K562 (cell line): ENCODE measurements around the gene AIFM3. TPM values are rescaled to one million over a fixed set of nuclear protein-coding genes. Genes with fewer than 3 reads are reported as not detected.

Experiments
- ATAC-seq: fragments of 200-7000 bp; cut with Tn5 transposase; 3 replicates; pipeline ENCODE4 v1.9.1; 2020; ENCODE audit warnings: moderate library complexity
- BruUV-seq: library from RNA; stranded (reverse); fragments of 400-500 nt; replicated peaks from 2 replicates; lab custom pipeline; 2021; lab: Mats Ljungman, UMichigan
- CTCF ChIA-PET: fragments of 300-600 bp; formaldehyde crosslinking; extraction: SDS; loops from one replicate; lab custom pipeline; 2021; ENCODE audit warnings: low intra/inter-chr PET ratio; lab: Yijun Ruan, JAX
- POLR2A ChIA-PET: fragments of 300-600, 350-650 bp; sonication (Branson Sonifier 250); formaldehyde crosslinking; extraction: SDS; loops from one replicate; lab custom pipeline; 2021; ENCODE audit warnings: antibody characterized with exemption, inconsistent platforms; lab: Yijun Ruan, JAX
- DNase-seq, 4 experiments: peaks; one replicate each; pipeline versions ENCODE4 v3.0.0 to v3.0.0-alpha.2; 2011 to 2018; ENCODE audit warnings: low spot score in 3 of 4, mixed read lengths in 3 of 4; ENCODE audit errors: extremely low read depth in 1 of 4
- FAIRE-seq: peaks from 2 replicates; lab custom pipeline; 2011; peaks lifted over from hg19 to GRCh38; lab: Jason Lieb, UNC
- H2AFZ ChIP-seq: 2 replicates; pipeline ENCODE4 v1.6.0; 2011; ENCODE audit warnings: low read depth, low read length, control low read depth, inconsistent platforms
- H3K27ac ChIP-seq: fragments of 200-600 bp; 3 replicates; pipeline ENCODE4 v1.8.0; 2011; ENCODE audit warnings: low read depth, mild to moderate bottlenecking, control low read depth, inconsistent platforms, low read length, moderate library complexity, mixed read lengths; ENCODE audit errors: extremely low read depth
- H3K27me3 ChIP-seq, 2 experiments: fragments of 300-600 bp in 1 of 2; 2 replicates in 1 of 2; 3 replicates in 1 of 2; pipeline versions ENCODE4 v1.6.0 to v1.8.0; 2011; ENCODE audit warnings: inconsistent platforms in 2 of 2, low read length in 2 of 2, mild to moderate bottlenecking in 1 of 2, mixed read lengths in 1 of 2, moderate library complexity in 1 of 2; ENCODE audit not compliant: control insufficient read depth in 2 of 2, insufficient read depth in 2 of 2
- H3K36me3 ChIP-seq: fragments of 300-600 bp; 3 replicates; pipeline ENCODE4 v1.8.0; 2011; ENCODE audit warnings: mild to moderate bottlenecking, low read length, inconsistent platforms; ENCODE audit not compliant: control insufficient read depth, insufficient read depth
- H3K4me1 ChIP-seq, 2 experiments: fragments of 200-600 bp in 1 of 2; replicated peaks in 1 of 2; 2 replicates in 1 of 2; 3 replicates in 1 of 2; pipeline versions ENCODE4 v1.5.1 to v1.8.0; 2011; ENCODE audit warnings: inconsistent platforms in 2 of 2, low read length in 2 of 2, mild to moderate bottlenecking in 1 of 2, mixed read lengths in 1 of 2, moderate library complexity in 1 of 2; ENCODE audit not compliant: control insufficient read depth in 2 of 2, insufficient read depth in 2 of 2
- H3K4me2 ChIP-seq: 2 replicates; pipeline ENCODE4 v1.6.1; 2011; ENCODE audit warnings: low read length, control low read depth, inconsistent platforms, mixed read lengths; ENCODE audit not compliant: insufficient read depth
- H3K4me3 ChIP-seq: fragments of 200-600 bp; sonication (generic), shearing (Covaris generic); 2 replicates; pipeline ENCODE4 v1.5.1; 2016; ENCODE audit warnings: control low read depth, inconsistent platforms
- H3K79me2 ChIP-seq: fragments of 200-600 bp; 3 replicates; pipeline ENCODE4 v1.8.0; 2011; ENCODE audit warnings: low read length, inconsistent platforms; ENCODE audit not compliant: control insufficient read depth, insufficient read depth
- H3K9ac ChIP-seq, 2 experiments: 2 replicates each; pipeline versions ENCODE4 v1.6.0 to v1.6.1; 2011; ENCODE audit warnings: low read depth in 2 of 2, low read length in 2 of 2, control low read depth in 1 of 2, inconsistent platforms in 1 of 2, mild to moderate bottlenecking in 1 of 2, mixed read lengths in 1 of 2; ENCODE audit not compliant: insufficient read depth in 1 of 2
- H3K9me1 ChIP-seq: one replicate; pipeline ENCODE4 v1.6.0; 2011; ENCODE audit warnings: inconsistent platforms, mild to moderate bottlenecking, low read length, moderate library complexity; ENCODE audit not compliant: control insufficient read depth, insufficient read depth
- H3K9me3 ChIP-seq: replicated peaks from 2 replicates; pipeline ENCODE4 v1.5.1; 2011; ENCODE audit warnings: low read depth, low read length, inconsistent platforms; ENCODE audit not compliant: control insufficient read depth, insufficient read depth
- H4K20me1 ChIP-seq: replicated peaks from 2 replicates; pipeline ENCODE4 v1.6.1; 2011; ENCODE audit warnings: low read length, inconsistent platforms, mixed read lengths; ENCODE audit not compliant: control insufficient read depth, insufficient read depth
- ARID2 ChIP-seq: fragments of 450-650 bp; IDR thresholded peaks from 2 replicates; pipeline ENCODE4 v1.6.1; 2017; ENCODE audit warnings: antibody characterized with exemption, mild to moderate bottlenecking
- BRCA1 ChIP-seq, 2 experiments: fragments of 450-650 bp in 1 of 2; sonication (generic) in 1 of 2; formaldehyde crosslinking in 1 of 2; IDR thresholded peaks; 2 replicates each; pipeline versions ENCODE4 v1.5.0 to v1.6.1; 2017 to 2020; ENCODE audit warnings: mild to moderate bottlenecking in 1 of 2, missing genetic modification reagents in 1 of 2
- OTX1 ChIP-seq: fragments of 450-650 bp; formaldehyde crosslinking; IDR thresholded peaks from 2 replicates; pipeline ENCODE4 v1.4.0; 2022; ENCODE audit warnings: mild to moderate bottlenecking
- PCBP2 ChIP-seq: fragments of 200-400 bp; formaldehyde crosslinking; IDR thresholded peaks from 2 replicates; pipeline ENCODE4 v1.6.1; 2018; ENCODE audit warnings: low read length, low read depth, mild to moderate bottlenecking, moderate library complexity; ENCODE audit not compliant: poor library complexity, severe bottlenecking
- SRF ChIP-seq, 2 experiments: fragments of 250-450, 450-650 bp in 1 of 2; sonication (Bioruptor Pico) in 1 of 2; sonication (generic) in 1 of 2; formaldehyde crosslinking; IDR thresholded peaks; 2 replicates each; pipeline versions ENCODE4 v1.5.0 to v1.5.1; 2020 to 2022; ENCODE audit warnings: mild to moderate bottlenecking in 1 of 2, missing genetic modification reagents in 1 of 2
- ZNF408 ChIP-seq: fragments of 250-450 bp; sonication (Bioruptor Pico); IDR thresholded peaks from 2 replicates; pipeline ENCODE4 v1.4.0; 2020; ENCODE audit warnings: low read depth, mild to moderate bottlenecking, moderate library complexity
- ZNF444 ChIP-seq: fragments of 250-450 bp; sonication (Bioruptor Pico); IDR thresholded peaks from 2 replicates; pipeline ENCODE4 v1.4.0; 2020; ENCODE audit warnings: mild to moderate bottlenecking, moderate library complexity
- ZNF644 ChIP-seq: fragments of 200-800 bp; sonication (Bioruptor generic); IDR thresholded peaks from 2 replicates; pipeline ENCODE4 v1.6.1; 2016; ENCODE audit warnings: low read depth, missing genetic modification characterization, missing compliant biosample characterization
- WGBS: fragments of 100-300 bp; shearing (Covaris generic); methylation state at CpG from one replicate; pipeline ENCODE4 v1.1.6; 2016; ENCODE audit warnings: low coverage, mixed read lengths; ENCODE audit not compliant: insufficient coverage; ENCODE audit errors: missing lambda C conversion rate; 5-methylcytosine and 5-hydroxymethylcytosine counted together
- in situ Hi-C: fragments of 300-500 bp; cut with MboI; formaldehyde crosslinking; loops from 4 replicates; pipeline ENCODE4 v1.15.0; 2018; ENCODE audit warnings: inconsistent platforms, mixed read lengths
- intact Hi-C: fragments of 100-400 bp; cut with micrococcal nuclease; formaldehyde crosslinking; loops from 2 replicates; pipeline ENCODE4 v1.14.2; 2022
- polyA plus RNA-seq, 8 experiments: library from polyadenylated mRNA; depleted of rRNA in 4 of 8; stranded (reverse) in 5 of 8; unstranded in 3 of 8; fragments of >200 nt; fragmentation: Nextera tagmentation in 2 of 8; fragmentation: Illumina TruSeq in 1 of 8; extraction: Ambion mirVana in 2 of 8; extraction: Trizol in 1 of 8; gene quantifications; 2 replicates each; pipeline versions ENCODE4 v1.2.1 to v1.2.3, GENCODE V29; 2011 to 2014; ENCODE audit warnings: inconsistent platforms in 1 of 8, missing spikeins in 1 of 8
- total RNA-seq, 7 experiments: library from RNA; depleted of rRNA in 6 of 7; stranded (reverse); fragments of >200 nt in 6 of 7; fragmentation: Illumina TruSeq in 2 of 7; extraction: Trizol in 2 of 7; gene quantifications; 2 replicates each; pipeline versions ENCODE4 v1.2.1 to v1.2.3, GENCODE V29; 2011 to 2021; ENCODE audit warnings: low replicate concordance in 1 of 7
- TF ChIP-seq, protein P1 (sequence below): sonication (generic); formaldehyde crosslinking; IDR thresholded peaks from 2 replicates; pipeline ENCODE4 v1.8.1; 2023; ENCODE audit warnings: mild to moderate bottlenecking, missing genetic modification reagents
- TF ChIP-seq, protein P2 (sequence below): fragments of 450-650 bp; IDR thresholded peaks from one replicate; pipeline ENCODE4 v1.6.1; 2018; ENCODE audit warnings: mild to moderate bottlenecking, moderate library complexity; ENCODE audit not compliant: partially characterized antibody
- TF ChIP-seq, protein P3 (sequence below): sonication (generic); formaldehyde crosslinking; IDR thresholded peaks from 2 replicates; pipeline ENCODE4 v1.8.1; 2022; ENCODE audit warnings: missing genetic modification reagents
- TF ChIP-seq, protein P4 (sequence below): sonication (generic); formaldehyde crosslinking; IDR thresholded peaks from 2 replicates; pipeline ENCODE4 v1.8.0; 2023; ENCODE audit warnings: mild to moderate bottlenecking, missing genetic modification reagents

The AIFM3 gene
- total and polyA plus RNA-seq, 9 of the 15 experiments (the other 6 are each of a cell fraction or from before 2014, with no cell fraction given), result 0.03 to 0.20 (median 0.07) TPM; not detected in 1

DNA sequence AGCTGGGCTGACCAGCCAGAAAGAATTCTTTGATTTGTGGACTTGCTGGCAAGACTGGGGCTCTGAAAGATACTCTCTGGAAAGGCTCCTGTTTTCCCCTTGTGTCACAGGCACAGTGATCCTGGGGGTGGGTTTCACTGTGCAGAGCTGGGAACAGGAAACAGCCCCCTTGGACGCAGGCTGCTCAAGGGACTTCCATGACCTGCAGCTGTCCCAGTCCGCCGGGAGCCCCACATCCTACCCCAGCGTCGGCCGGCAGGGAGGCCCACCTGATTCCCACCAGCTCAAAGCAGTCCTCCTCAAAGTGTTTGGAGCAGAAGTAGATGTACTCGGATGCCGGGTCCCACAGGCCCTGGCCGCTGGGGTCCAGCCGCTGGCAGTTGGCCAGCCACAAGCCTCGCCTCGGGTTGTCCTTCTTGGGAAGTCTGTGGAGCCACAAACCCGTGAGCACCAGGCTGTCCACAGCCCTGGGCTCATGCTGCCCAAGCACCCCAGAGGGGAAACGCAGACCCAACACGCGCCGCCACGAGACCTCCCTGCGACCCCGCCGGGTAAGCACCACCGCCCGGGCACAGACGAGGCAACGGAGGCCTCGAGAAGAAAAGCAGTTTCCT lies 34.0 kb downstream of the AIFM3 start:
- CTCF ChIA-PET, result interaction anchor here (1.0 kb wide), 1 partner anchor 13 kb away, joined by 3 read pairs; no protein-coding TSS in a partner anchor
- FAIRE-seq, result no peak
- peak overlapping the region; percentile 95 for H2AFZ ChIP-seq
- TF ChIP-seq SRF (CRISPR knock-in tag; IDR thresholded peaks at IDR 0.05), result 0 out of 4 replicates have a peak, but pooled peaks of 1 of the 2 experiments have one; percentile 10
- no peak for TF ChIP-seq ZNF644
- TF ChIP-seq, protein P1, sequence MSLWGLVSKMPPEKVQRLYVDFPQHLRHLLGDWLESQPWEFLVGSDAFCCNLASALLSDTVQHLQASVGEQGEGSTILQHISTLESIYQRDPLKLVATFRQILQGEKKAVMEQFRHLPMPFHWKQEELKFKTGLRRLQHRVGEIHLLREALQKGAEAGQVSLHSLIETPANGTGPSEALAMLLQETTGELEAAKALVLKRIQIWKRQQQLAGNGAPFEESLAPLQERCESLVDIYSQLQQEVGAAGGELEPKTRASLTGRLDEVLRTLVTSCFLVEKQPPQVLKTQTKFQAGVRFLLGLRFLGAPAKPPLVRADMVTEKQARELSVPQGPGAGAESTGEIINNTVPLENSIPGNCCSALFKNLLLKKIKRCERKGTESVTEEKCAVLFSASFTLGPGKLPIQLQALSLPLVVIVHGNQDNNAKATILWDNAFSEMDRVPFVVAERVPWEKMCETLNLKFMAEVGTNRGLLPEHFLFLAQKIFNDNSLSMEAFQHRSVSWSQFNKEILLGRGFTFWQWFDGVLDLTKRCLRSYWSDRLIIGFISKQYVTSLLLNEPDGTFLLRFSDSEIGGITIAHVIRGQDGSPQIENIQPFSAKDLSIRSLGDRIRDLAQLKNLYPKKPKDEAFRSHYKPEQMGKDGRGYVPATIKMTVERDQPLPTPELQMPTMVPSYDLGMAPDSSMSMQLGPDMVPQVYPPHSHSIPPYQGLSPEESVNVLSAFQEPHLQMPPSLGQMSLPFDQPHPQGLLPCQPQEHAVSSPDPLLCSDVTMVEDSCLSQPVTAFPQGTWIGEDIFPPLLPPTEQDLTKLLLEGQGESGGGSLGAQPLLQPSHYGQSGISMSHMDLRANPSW (CRISPR knock-in tag), result no peak
- peak; percentile 21; the same call in 1 of the 2 replicates for TF ChIP-seq ZNF408 (CRISPR knock-in tag)
- peak; percentile 17 for TF ChIP-seq OTX1 (CRISPR knock-in tag)
- TF ChIP-seq, protein P2, sequence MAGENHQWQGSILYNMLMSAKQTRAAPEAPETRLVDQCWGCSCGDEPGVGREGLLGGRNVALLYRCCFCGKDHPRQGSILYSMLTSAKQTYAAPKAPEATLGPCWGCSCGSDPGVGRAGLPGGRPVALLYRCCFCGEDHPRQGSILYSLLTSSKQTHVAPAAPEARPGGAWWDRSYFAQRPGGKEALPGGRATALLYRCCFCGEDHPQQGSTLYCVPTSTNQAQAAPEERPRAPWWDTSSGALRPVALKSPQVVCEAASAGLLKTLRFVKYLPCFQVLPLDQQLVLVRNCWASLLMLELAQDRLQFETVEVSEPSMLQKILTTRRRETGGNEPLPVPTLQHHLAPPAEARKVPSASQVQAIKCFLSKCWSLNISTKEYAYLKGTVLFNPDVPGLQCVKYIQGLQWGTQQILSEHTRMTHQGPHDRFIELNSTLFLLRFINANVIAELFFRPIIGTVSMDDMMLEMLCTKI, result no peak
- no peak for TF ChIP-seq PCBP2
- TF ChIP-seq BRCA1 (IDR thresholded peaks at IDR 0.05), result no peak
- no peak for TF ChIP-seq BRCA1 (CRISPR knock-in tag; IDR thresholded peaks at IDR 0.05)
- TF ChIP-seq, protein P3, sequence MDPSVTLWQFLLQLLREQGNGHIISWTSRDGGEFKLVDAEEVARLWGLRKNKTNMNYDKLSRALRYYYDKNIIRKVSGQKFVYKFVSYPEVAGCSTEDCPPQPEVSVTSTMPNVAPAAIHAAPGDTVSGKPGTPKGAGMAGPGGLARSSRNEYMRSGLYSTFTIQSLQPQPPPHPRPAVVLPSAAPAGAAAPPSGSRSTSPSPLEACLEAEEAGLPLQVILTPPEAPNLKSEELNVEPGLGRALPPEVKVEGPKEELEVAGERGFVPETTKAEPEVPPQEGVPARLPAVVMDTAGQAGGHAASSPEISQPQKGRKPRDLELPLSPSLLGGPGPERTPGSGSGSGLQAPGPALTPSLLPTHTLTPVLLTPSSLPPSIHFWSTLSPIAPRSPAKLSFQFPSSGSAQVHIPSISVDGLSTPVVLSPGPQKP, result no peak
- TF ChIP-seq, protein P4, sequence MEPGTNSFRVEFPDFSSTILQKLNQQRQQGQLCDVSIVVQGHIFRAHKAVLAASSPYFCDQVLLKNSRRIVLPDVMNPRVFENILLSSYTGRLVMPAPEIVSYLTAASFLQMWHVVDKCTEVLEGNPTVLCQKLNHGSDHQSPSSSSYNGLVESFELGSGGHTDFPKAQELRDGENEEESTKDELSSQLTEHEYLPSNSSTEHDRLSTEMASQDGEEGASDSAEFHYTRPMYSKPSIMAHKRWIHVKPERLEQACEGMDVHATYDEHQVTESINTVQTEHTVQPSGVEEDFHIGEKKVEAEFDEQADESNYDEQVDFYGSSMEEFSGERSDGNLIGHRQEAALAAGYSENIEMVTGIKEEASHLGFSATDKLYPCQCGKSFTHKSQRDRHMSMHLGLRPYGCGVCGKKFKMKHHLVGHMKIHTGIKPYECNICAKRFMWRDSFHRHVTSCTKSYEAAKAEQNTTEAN (CRISPR knock-in tag), result no peak
- TF ChIP-seq ARID2, result no peak
- 0 out of 2 replicates have a peak, but pooled peaks have one; percentile 64 for TF ChIP-seq ZNF444 (CRISPR knock-in tag)

More for the DNA sequence above, 34.0 kb downstream of the AIFM3 start:
- BruUV-seq, result no TSS peak
- Histone ChIP-seq H3K4me3 (peak overlapping the region; percentile 58), H3K9ac (peak overlapping the region; percentile 85 to 93), H3K9me3 (no peaks in the 10 kb centered on the region), H3K4me2 (peak overlapping the region; percentile 88), H3K79me2 (peaks cover 46% of the 10 kb centered on the region), H3K36me3 (peaks cover 49% of the 10 kb centered on the region), H3K9me1 (no peaks in the 10 kb centered on the region), H3K27ac (peak overlapping the region; percentile 87), H4K20me1 (peaks cover 28% of the 10 kb centered on the region; the same call in 1 of the 2 replicates), H3K4me1 (peaks cover 25 to 80% of the 10 kb centered on the region in 2 experiments), H3K27me3 (no peaks in the 10 kb centered on the region)
- intact Hi-C loops, result loop anchor here (1.0 to 5.0 kb wide), 7 partner anchors 39 to 494 kb away; partner anchors contain the start of genes CRKL, MED15, PI4KA and SNAP29
- POLR2A ChIA-PET, result interaction anchor here (0.6 to 17.9 kb wide), 12 partner anchors 12 to 471 kb away, joined by 3 to 451 read pairs (median 17); partner anchors contain the start of genes AIFM3, LZTR1, P2RX6 and SLC7A4
- in situ Hi-C loops, result no loop called here
- DNase-seq (peak in 1 of 4 experiments; percentile 72), ATAC-seq (peak; percentile 1)
- under 1% methylated on average over 26 of the region's 26 CpGs for WGBS
